ENCODE data around the gene RGP1.

- TF ChIP-seq, protein P1, sequence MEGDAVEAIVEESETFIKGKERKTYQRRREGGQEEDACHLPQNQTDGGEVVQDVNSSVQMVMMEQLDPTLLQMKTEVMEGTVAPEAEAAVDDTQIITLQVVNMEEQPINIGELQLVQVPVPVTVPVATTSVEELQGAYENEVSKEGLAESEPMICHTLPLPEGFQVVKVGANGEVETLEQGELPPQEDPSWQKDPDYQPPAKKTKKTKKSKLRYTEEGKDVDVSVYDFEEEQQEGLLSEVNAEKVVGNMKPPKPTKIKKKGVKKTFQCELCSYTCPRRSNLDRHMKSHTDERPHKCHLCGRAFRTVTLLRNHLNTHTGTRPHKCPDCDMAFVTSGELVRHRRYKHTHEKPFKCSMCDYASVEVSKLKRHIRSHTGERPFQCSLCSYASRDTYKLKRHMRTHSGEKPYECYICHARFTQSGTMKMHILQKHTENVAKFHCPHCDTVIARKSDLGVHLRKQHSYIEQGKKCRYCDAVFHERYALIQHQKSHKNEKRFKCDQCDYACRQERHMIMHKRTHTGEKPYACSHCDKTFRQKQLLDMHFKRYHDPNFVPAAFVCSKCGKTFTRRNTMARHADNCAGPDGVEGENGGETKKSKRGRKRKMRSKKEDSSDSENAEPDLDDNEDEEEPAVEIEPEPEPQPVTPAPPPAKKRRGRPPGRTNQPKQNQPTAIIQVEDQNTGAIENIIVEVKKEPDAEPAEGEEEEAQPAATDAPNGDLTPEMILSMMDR (IDR thresholded peaks at IDR 0.05; ENCODE audit: low read depth, low read length), result peak; percentile 55
- no peak for TF ChIP-seq EZH2phosphoT487 (IDR thresholded peaks at IDR 0.05; ENCODE audit: low read depth)
These were observed 19.2 kb upstream of the RGP1 start for GRCh38 chr9:35729700-35730485.

Measured in OCI-LY3 (cell line).